Muscle of leg (tissue), 16 donors: ENCODE data around the gene GPD1L. TPM values are rescaled to one million over a fixed set of nuclear protein-coding genes. Genes with fewer than 3 reads are reported as not detected.
"Not testable (repeated sequence)": the region's sequence is repeated elsewhere in the genome, so short reads cannot be mapped to it uniquely, and the experiment has no call there.

Experiments used
- DNase-seq: peaks from one replicate; pipeline ENCODE4 v3.0.0; 2013
- H3K27ac ChIP-seq: one replicate; pipeline ENCODE4 v1.5.1; 2013; ENCODE audit warnings: mild to moderate bottlenecking, low read length, control low read depth
- H3K27me3 ChIP-seq: one replicate; pipeline ENCODE4 v1.6.1; 2013; ENCODE audit warnings: low read length; ENCODE audit not compliant: control insufficient read depth, insufficient read depth
- H3K36me3 ChIP-seq: one replicate; pipeline ENCODE4 v1.6.1; 2013; ENCODE audit warnings: low read length; ENCODE audit not compliant: control insufficient read depth, insufficient read depth
- H3K4me1 ChIP-seq: one replicate; pipeline ENCODE4 v1.6.1; 2013; ENCODE audit warnings: low read length; ENCODE audit not compliant: control insufficient read depth, insufficient read depth
- H3K4me3 ChIP-seq: one replicate; pipeline ENCODE4 v1.5.1; 2013; ENCODE audit warnings: low read length, control low read depth
- H3K9me3 ChIP-seq: replicated peaks from 2 replicates; pipeline ENCODE4 v1.6.1; 2013; ENCODE audit warnings: low read depth, low read length; ENCODE audit not compliant: control insufficient read depth
- WGBS: methylation state at CpG from one replicate; pipeline ENCODE4 v1.1.5; 2013; ENCODE audit warnings: missing lambda C conversion rate; ENCODE audit not compliant: insufficient coverage; 5-methylcytosine and 5-hydroxymethylcytosine counted together
- long read RNA-seq, 11 donors: transcript quantifications; one replicate each; lab custom pipeline, GENCODE V29; 2026
- polyA plus RNA-seq, 8 donors: library from polyadenylated mRNA; unstranded; fragments of 120-200 nt; gene quantifications; one replicate each; pipeline versions ENCODE4 v1.2.1 to v1.2.3, GENCODE V29; 2013; ENCODE audit warnings: inconsistent platforms in 1 of 8, low replicate concordance in 1 of 8; ENCODE audit not compliant: insufficient read length in 8 of 8, insufficient read depth in 1 of 8
- total RNA-seq: library from RNA; stranded (reverse); fragments of 120-200 nt; gene quantifications from one replicate; pipeline ENCODE4 v1.2.4, GENCODE V29; 2013

GPD1L gene
- total RNA-seq (41.3 TPM), polyA plus RNA-seq (10 to 100 TPM; 28.1 to 43.9 (median 33.3) TPM)
- long read RNA-seq, donor 1, full-length matches to known transcripts: 3 of 14 reads
- long read RNA-seq, donor 1, partial matches to known transcripts: 11 of 14 reads
- long read RNA-seq, donor 1, other reads (novel, unspliced or antisense): 0 of 14 reads
- long read RNA-seq, donor 2: 0 reads
- long read RNA-seq, donor 3, full-length matches to known transcripts: 9 of 9 reads
- long read RNA-seq, donor 3, partial matches to known transcripts: 0 of 9 reads
- long read RNA-seq, donor 3, other reads (novel, unspliced or antisense): 0 of 9 reads
- long read RNA-seq, donor 4, full-length matches to known transcripts: 7 of 7 reads
- long read RNA-seq, donor 4, partial matches to known transcripts: 0 of 7 reads
- long read RNA-seq, donor 4, other reads (novel, unspliced or antisense): 0 of 7 reads
- long read RNA-seq, donor 5, full-length matches to known transcripts: 14 of 14 reads
- long read RNA-seq, donor 5, partial matches to known transcripts: 0 of 14 reads
- long read RNA-seq, donor 5, other reads (novel, unspliced or antisense): 0 of 14 reads
- long read RNA-seq, donor 6, full-length matches to known transcripts: 17 of 17 reads
- long read RNA-seq, donor 6, partial matches to known transcripts: 0 of 17 reads
- long read RNA-seq, donor 6, other reads (novel, unspliced or antisense): 0 of 17 reads
- long read RNA-seq, donor 7, full-length matches to known transcripts: 9 of 9 reads
- long read RNA-seq, donor 7, partial matches to known transcripts: 0 of 9 reads
- long read RNA-seq, donor 7, other reads (novel, unspliced or antisense): 0 of 9 reads
- long read RNA-seq, donor 8, full-length matches to known transcripts: 9 of 9 reads
- long read RNA-seq, donor 8, partial matches to known transcripts: 0 of 9 reads
- long read RNA-seq, donor 8, other reads (novel, unspliced or antisense): 0 of 9 reads
- long read RNA-seq, donor 9, full-length matches to known transcripts: 7 of 7 reads
- long read RNA-seq, donor 9, partial matches to known transcripts: 0 of 7 reads
- long read RNA-seq, donor 9, other reads (novel, unspliced or antisense): 0 of 7 reads
- long read RNA-seq, donor 10, full-length matches to known transcripts: 13 of 23 reads
- long read RNA-seq, donor 10, partial matches to known transcripts: 10 of 23 reads
- long read RNA-seq, donor 10, other reads (novel, unspliced or antisense): 0 of 23 reads
- long read RNA-seq, donor 11, full-length matches to known transcripts: 14 of 14 reads
- long read RNA-seq, donor 11, partial matches to known transcripts: 0 of 14 reads
- long read RNA-seq, donor 11, other reads (novel, unspliced or antisense): 0 of 14 reads

DNA sequence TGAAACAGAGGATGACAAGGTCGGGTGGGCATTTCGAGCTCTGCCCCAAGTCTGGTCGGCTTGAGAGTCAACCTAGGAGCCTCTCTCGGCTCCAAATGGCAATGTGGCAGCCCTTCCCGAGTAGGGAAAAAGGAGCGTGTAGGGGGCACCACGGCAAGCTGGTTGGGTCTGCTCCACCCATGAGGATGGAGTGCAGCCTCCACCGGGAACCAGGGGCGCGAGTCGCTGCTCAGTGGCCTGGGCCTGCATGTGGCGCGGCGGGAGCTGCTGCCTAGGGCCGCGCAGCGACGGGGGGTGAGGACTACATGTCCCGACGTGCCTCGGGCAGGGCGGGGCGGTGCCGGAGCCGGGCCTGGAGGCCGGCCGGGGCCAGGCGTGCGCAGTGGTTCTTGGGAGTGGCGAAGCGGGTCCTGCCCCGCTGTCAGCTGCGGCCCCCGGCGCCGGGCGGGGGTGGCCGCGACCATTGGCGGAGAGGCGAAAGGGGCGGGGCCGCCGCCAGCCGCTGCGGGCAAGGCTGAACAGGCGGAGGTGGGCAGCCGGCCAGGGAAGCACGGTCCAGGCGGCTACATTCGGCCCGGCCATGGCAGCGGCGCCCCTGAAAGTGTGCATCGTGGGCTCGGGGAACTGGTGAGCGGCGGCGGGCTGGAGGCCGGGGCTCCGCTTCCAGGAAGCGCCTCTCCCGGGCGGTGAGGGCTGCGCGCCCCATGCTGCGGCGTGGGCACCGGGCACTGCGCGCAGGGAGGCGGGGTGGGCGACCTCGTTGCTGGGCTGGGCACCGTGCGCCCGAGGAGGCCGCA lies at the start of gene GPD1L:
Gene GPD1L, plus strand, starts transcription at position 489 of the 797 bp plus-strand sequence. Its CDS starts 92 bp downstream, at position 581.
- WGBS: 3% methylated on average over 77 of the region's 78 CpGs
- Histone ChIP-seq H3K4me1 (peaks cover 23% of the 10 kb centered on the region), H3K4me3 (peak within 1 kb of the TSS; percentile 69)

DNA sequence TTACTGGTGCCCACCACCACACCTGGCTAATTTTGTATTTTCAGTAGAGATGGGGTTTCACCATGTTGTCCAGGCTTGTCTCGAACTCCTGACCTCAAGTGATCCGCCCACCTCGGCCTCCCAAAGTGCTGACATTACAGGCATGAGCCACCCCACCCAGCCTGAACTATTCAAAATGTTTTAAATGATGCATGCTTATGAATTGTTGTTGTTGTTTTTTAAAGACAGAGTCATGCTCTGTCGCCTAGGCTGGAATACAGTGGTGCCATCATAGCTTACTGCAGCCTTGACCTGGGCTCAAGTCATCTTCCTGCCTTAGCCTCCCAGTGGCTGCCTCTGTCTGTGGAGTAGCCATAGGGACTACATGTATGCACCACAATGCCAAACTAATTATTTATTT lies 48.0 kb upstream of the GPD1L start:
- not testable (repeated sequence) for H3K27ac ChIP-seq, H3K4me1 ChIP-seq, H3K36me3 ChIP-seq, H3K27me3 ChIP-seq, H3K4me3 ChIP-seq, H3K9me3 ChIP-seq, DNase-seq
- WGBS: no CpG with 5 or more reads among the region's 4 CpGs

More for the DNA sequence above, at the start of gene GPD1L:
- peak; percentile 98 for DNase-seq
- peaks cover 17% of the 10 kb centered on the region for H3K9me3 ChIP-seq
- H3K27ac ChIP-seq: peak within 1 kb of the TSS; percentile 59
- no peaks in the 10 kb centered on the region for H3K36me3 ChIP-seq
- no peaks in the 10 kb centered on the region for H3K27me3 ChIP-seq

DNA sequence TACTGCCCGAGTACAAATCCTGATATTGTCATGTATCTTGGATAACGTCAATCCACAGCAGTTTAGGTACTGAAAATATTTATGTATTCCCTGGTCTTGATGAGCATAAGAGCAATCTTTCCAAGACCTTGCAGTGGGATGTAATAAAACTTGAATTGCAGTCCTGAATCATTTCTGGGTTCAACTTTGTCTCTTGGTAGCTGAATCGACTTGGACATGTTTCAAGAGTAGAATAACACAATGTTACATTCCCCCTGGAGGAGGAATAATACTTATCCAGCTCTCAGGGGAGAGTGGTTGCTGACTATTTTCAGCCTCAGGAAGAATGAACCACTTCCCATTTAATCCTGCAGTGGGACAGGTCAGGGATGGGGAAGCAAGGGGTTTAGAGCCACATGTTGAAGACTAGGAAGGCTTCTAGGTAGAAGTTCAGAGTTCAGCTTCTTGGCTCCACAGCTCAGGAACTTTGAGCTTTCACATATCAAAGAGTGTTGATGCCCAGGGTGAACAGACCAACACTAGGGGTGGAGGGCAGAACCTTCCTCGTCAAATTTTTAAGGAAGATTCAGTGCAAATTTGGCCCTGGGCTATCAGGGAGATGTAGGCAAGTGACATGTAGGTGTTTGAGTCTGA lies 43.4 kb upstream of the GPD1L start:
- Histone ChIP-seq H3K27ac (no peak overlapping the region), H3K9me3 (no peaks in the 10 kb centered on the region), H3K27me3 (no peaks in the 10 kb centered on the region), H3K36me3 (no peaks in the 10 kb centered on the region), H3K4me1 (no peaks in the 10 kb centered on the region), H3K4me3 (no peak overlapping the region)
- no peak for DNase-seq
- no CpG with 5 or more reads among the region's 4 CpGs for WGBS

DNA sequence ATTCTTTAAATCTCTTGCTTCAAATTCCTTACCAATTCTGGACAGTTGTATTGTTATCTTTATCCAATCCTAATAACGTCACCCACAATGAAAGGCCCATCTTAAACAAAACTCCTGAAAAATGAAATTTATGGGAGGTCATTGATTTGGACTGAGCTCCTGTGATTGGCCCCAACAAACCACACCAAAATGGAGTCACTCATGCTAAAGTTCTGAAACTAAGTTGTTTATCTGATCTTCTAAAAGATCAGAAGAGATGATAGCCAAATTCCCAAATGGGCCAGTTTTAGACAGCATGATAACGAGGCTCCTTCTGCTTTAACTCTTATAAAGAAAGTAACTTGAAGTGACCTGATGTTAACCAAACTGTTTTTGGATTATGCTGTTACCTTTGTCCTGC lies 39.7 kb upstream of the GPD1L start:
- no peak overlapping the region for H3K27ac ChIP-seq
- DNase-seq: no peak
- H3K4me1 ChIP-seq: no peaks in the 10 kb centered on the region
- no peak overlapping the region for H3K4me3 ChIP-seq
- H3K36me3 ChIP-seq: no peaks in the 10 kb centered on the region
- no CpG with 5 or more reads among the region's 2 CpGs for WGBS
- no peaks in the 10 kb centered on the region for H3K27me3 ChIP-seq
- H3K9me3 ChIP-seq: no peaks in the 10 kb centered on the region

DNA sequence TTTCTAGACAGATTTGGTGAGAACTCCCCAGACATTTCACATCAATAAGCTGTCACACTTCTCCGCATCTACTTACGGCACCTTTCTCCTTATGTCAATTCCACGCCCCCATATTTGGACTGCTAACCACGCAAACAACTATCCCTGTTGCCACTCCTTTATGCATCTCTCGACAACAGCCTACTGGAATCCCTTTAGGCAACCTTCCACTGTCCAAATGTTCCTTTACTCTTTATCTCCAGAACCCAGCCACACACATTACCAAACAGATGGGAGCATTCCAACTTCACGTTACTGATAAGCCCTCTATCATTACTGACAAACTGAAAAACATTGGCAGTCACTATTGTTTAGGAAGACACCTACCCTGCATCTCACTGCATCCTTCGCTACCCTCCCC lies 32.2 kb upstream of the GPD1L start:
- WGBS: 78% methylated on average over 7 of the region's 7 CpGs
- not testable (repeated sequence) for H3K27me3 ChIP-seq, H3K4me3 ChIP-seq, DNase-seq, H3K4me1 ChIP-seq, H3K36me3 ChIP-seq, H3K9me3 ChIP-seq, H3K27ac ChIP-seq

DNA sequence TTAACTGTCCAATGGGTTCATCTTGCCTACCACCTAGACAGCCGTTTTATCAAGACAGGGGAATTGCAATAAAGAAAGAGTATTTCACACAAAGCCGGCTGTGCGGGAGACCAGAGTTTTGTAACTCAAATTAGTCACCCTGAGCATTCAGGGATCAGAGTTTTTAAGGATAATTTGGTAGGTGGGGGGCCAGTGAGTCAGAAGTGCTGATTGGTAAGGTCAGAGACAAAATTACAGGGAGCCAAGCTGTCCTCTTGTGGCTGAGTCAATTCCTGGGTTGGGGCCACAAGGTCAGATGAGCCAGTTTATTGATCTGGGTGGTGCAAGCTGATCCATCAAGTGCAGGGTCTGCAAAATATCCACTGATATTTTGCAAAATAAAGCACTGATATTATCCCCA lies 29.9 kb upstream of the GPD1L start:
- Histone ChIP-seq H3K36me3 (no peaks in the 10 kb centered on the region), H3K4me3 (no peak overlapping the region), H3K27me3 (no peaks in the 10 kb centered on the region), H3K4me1 (peaks cover 3% of the 10 kb centered on the region), H3K27ac (no peak overlapping the region), H3K9me3 (no peaks in the 10 kb centered on the region)
- WGBS: 52% methylated on average over 2 of the region's 3 CpGs
- DNase-seq: no peak

DNA sequence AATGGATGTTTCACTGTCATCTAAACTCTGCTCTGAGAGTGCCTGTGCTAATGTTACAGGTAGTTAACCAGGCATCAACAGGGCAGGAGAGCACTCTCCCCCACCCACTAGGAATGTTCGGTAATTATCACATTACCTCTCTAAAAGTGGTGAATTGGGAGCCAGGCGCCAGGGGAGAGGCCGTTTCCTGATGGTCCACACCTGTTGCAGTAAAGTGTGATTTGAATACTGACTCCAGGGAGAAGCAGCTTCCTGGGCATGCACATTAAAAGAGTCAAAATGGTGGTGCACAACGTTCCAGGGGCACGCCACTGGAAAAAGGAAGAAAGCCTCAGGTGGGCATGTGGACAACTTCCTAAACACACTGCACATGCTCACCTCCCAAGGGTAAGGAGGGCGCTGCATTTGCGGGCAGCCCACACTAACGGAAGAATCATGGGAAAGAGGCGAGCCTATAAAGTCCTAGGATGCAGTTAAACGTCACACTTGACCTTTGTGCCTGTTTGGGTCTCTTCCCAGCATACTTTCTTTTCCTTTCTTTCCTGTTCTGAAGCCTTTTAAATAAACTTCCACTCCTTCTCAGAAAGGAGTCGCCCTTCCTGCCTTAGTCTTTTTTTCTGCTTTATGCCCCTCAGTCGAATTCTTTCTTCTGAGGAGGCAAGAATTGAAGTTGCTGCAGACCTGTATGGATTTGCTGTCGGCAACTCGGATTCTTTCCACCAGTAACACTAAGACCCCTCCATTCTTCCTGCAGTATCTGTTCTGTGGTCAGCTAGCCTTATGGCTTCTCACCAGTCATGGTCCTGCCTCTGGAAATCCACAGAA lies 28.9 kb upstream of the GPD1L start:
- Histone ChIP-seq H3K27ac (no peak overlapping the region), H3K36me3 (no peaks in the 10 kb centered on the region), H3K9me3 (no peaks in the 10 kb centered on the region), H3K27me3 (no peaks in the 10 kb centered on the region), H3K4me3 (no peak overlapping the region), H3K4me1 (peaks cover 3% of the 10 kb centered on the region)
- no peak for DNase-seq
- WGBS: 43% methylated on average over 11 of the region's 14 CpGs

DNA sequence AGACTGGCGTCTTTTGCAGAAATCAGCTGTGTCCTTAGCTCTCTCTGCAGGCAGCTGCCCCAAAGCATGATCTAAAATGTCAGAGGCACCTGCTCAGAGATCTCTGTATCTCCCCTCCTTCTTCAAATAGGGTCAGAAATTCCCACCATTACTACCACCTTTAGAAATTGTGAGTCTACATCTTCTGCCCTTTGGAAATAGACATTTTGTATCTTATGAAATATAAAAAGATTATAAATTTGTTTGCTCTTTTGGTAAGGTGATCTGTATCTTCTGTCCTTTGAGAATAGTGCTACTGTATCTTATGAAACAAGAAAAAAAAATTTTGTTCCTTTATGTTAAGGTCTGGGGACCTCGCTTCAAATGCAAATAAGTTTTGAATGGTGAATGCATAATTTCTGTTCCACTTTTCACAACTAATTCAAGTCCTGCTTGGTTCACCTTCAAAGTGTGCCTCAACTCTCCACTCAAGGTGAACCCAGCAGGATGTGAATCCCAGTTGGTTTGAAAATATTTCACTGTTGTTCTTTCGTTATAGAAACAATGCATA lies 28.3 kb upstream of the GPD1L start:
- no peaks in the 10 kb centered on the region for H3K27me3 ChIP-seq
- WGBS: 67% methylated on average over 1 of the region's 3 CpGs
- DNase-seq: no peak
- no peaks in the 10 kb centered on the region for H3K9me3 ChIP-seq
- no peak overlapping the region for H3K27ac ChIP-seq
- no peaks in the 10 kb centered on the region for H3K36me3 ChIP-seq
- no peak overlapping the region for H3K4me3 ChIP-seq
- peaks cover 3% of the 10 kb centered on the region for H3K4me1 ChIP-seq
